RPMI7951 (cell line): ENCODE data around the gene SUZ12. TPM values are rescaled to one million over a fixed set of nuclear protein-coding genes. Genes with fewer than 3 reads are reported as not detected.
"Not testable (repeated sequence)": the region's sequence is repeated elsewhere in the genome, so short reads cannot be mapped to it uniquely, and the experiment has no call there.

Experiments
- DNase-seq: peaks from one replicate; pipeline ENCODE4 v3.0.0-alpha.2; 2012; ENCODE audit warnings: low read depth
- total RNA-seq: library from RNA; depleted of rRNA; stranded (reverse); fragments of >200 nt; shearing (Covaris generic); gene quantifications from 2 replicates; pipeline ENCODE4 v1.2.3, GENCODE V29; 2014

Gene SUZ12
- total RNA-seq, 1 experiment from 2014 or later, result 24.4 TPM

GRCh38 chr17:31951953-31952352, 15.1 kb downstream of the SUZ12 start:
- not testable (repeated sequence) for DNase-seq

GRCh38 chr17:31964131-31964530, 27.3 kb downstream of the SUZ12 start:
- DNase-seq, result not testable (repeated sequence)

GRCh38 chr17:31967648-31968047, 30.8 kb downstream of the SUZ12 start:
- DNase-seq, result no peak

GRCh38 chr17:31970416-31970815, 33.6 kb downstream of the SUZ12 start:
- not testable (repeated sequence) for DNase-seq

GRCh38 chr17:31974269-31975071, 37.7 kb downstream of the SUZ12 start:
- not testable (repeated sequence) for DNase-seq

GRCh38 chr17:31975391-31975790, 38.6 kb downstream of the SUZ12 start:
- not testable (repeated sequence) for DNase-seq

- DNase-seq, result not testable (repeated sequence)
Observed at GRCh38 chr17:31991821-31992220, 55.0 kb downstream of the SUZ12 start.

GRCh38 chr17:31997005-31997404, 60.2 kb downstream of the SUZ12 start:
- DNase-seq, result no peak

GRCh38 chr17:32006957-32007462, 70.2 kb downstream of the SUZ12 start, which contains the start of gene LRRC37B:
Gene LRRC37B, plus strand, starts transcription at chr17:32007383. Its CDS starts 14,010 bp downstream, at chr17:32021393.
- peak; percentile 66 for DNase-seq

GRCh38 chr17:32007463-32008298, 70.9 kb downstream of the SUZ12 start:
- DNase-seq, result peak; percentile 11

- no peak for DNase-seq
Observed at GRCh38 chr17:32009262-32009542, 72.4 kb downstream of the SUZ12 start.

- no peak for DNase-seq
Observed at GRCh38 chr17:32010114-32010513, 73.3 kb downstream of the SUZ12 start.

GRCh38 chr17:32015245-32016013, 78.6 kb downstream of the SUZ12 start:
- DNase-seq, result no peak

- no peak for DNase-seq
Observed at GRCh38 chr17:32016231-32016630, 79.4 kb downstream of the SUZ12 start.

GRCh38 chr17:32019228-32019627, 82.4 kb downstream of the SUZ12 start:
- DNase-seq, result no peak

GRCh38 chr17:32020943-32021614, 84.3 kb downstream of the SUZ12 start:
- DNase-seq, result no peak

GRCh38 chr17:32021615-32021955, 84.8 kb downstream of the SUZ12 start:
- no peak for DNase-seq

GRCh38 chr17:32022554-32022953, 85.7 kb downstream of the SUZ12 start:
- not testable (repeated sequence) for DNase-seq

GRCh38 chr17:32027271-32027670, 90.5 kb downstream of the SUZ12 start:
- not testable (repeated sequence) for DNase-seq

- DNase-seq, result no peak
Observed at GRCh38 chr17:32033223-32033622, 96.4 kb downstream of the SUZ12 start.

GRCh38 chr17:32033812-32034211, 97.0 kb downstream of the SUZ12 start:
- DNase-seq, result not testable (repeated sequence)
